Measurements from ENCODE around the gene ZNF70. TPM values are rescaled to one million over a fixed set of nuclear protein-coding genes. Genes with fewer than 3 reads are reported as not detected.

The ZNF70 gene
- total RNA-seq, 4 donors from 2014 or later: 3.1 to 6.5 (median 5.4) TPM

DNA sequence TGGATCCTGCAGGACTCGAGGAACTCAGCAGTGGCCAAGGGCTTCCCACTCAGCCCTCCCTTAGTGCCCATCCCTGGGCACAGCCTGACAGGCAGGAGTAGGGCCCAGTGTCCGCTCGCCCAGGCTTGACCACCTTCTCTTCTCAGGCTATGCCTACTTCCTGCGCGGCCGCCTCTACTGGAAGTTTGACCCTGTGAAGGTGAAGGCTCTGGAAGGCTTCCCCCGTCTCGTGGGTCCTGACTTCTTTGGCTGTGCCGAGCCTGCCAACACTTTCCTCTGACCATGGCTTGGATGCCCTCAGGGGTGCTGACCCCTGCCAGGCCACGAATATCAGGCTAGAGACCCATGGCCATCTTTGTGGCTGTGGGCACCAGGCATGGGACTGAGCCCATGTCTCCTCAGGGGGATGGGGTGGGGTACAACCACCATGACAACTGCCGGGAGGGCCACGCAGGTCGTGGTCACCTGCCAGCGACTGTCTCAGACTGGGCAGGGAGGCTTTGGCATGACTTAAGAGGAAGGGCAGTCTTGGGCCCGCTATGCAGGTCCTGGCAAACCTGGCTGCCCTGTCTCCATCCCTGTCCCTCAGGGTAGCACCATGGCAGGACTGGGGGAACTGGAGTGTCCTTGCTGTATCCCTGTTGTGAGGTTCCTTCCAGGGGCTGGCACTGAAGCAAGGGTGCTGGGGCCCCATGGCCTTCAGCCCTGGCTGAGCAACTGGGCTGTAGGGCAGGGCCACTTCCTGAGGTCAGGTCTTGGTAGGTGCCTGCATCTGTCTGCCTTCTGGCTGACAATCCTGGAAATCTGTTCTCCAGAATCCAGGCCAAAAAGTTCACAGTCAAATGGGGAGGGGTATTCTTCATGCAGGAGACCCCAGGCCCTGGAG lies 32.6 kb upstream of the ZNF70 start:
- no peak for TF ChIP-seq POLR2AphosphoS5 (IDR thresholded peaks at IDR 0.05)
- no peak for TF ChIP-seq POLR2A (IDR thresholded peaks at IDR 0.05; ENCODE audit: low read depth)
- TF ChIP-seq EP300 (IDR thresholded peaks at IDR 0.05): no peak
- TF ChIP-seq, protein P1, sequence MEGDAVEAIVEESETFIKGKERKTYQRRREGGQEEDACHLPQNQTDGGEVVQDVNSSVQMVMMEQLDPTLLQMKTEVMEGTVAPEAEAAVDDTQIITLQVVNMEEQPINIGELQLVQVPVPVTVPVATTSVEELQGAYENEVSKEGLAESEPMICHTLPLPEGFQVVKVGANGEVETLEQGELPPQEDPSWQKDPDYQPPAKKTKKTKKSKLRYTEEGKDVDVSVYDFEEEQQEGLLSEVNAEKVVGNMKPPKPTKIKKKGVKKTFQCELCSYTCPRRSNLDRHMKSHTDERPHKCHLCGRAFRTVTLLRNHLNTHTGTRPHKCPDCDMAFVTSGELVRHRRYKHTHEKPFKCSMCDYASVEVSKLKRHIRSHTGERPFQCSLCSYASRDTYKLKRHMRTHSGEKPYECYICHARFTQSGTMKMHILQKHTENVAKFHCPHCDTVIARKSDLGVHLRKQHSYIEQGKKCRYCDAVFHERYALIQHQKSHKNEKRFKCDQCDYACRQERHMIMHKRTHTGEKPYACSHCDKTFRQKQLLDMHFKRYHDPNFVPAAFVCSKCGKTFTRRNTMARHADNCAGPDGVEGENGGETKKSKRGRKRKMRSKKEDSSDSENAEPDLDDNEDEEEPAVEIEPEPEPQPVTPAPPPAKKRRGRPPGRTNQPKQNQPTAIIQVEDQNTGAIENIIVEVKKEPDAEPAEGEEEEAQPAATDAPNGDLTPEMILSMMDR (IDR thresholded peaks at IDR 0.05): no peak
- intact Hi-C loops (cut with DNase I): no loop called here
- Histone ChIP-seq H3K4me3 (no peak overlapping the region), H3K36me3 (peaks cover 0 to 19% (median 1%) of the 10 kb centered on the region in 4 donors), H3K27me3 (no peaks in the 10 kb centered on the region), H3K9me3 (no peaks in the 10 kb centered on the region), H3K4me1 (peaks cover 14 to 43% (median 37%) of the 10 kb centered on the region in 4 donors), H3K27ac (replicated peaks in 1 of 4) (peak overlapping the region in 1 of 4 donors; percentile 39)
- 90% methylated on average over 7 of the region's 15 CpGs for WGBS
- DNase-seq (ENCODE audit: extremely low spot score): no peak

DNA sequence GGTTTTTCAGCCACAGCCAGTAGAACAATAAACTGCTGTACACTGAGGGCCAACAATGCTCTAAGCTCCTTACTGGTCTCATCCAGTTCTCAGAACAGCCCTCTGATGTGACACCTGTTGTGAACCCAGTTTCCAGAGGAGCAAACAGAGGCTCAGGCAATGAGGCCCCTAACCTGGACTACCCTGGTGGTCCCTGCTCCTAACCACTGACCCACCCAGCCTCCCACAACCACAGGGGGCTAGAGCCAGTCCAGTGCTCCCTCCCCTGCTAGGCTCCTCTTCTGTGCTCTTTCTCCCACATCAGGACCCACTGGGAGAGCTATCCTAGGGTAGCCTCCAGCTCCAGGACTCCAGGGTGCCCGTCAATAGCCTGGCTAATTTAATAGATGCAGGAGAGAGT lies 31.8 kb upstream of the ZNF70 start:
- intact Hi-C loops (cut with DNase I): no loop called here
- 100% methylated on average over 1 of the region's 1 CpG for WGBS
- Histone ChIP-seq H3K4me3 (no peak overlapping the region), H3K4me1 (peaks cover 12 to 42% (median 36%) of the 10 kb centered on the region in 4 donors), H3K9me3 (no peaks in the 10 kb centered on the region), H3K27ac (replicated peaks in 1 of 4) (no peak overlapping the region), H3K27me3 (no peaks in the 10 kb centered on the region), H3K36me3 (peaks cover 0 to 19% (median 1%) of the 10 kb centered on the region in 4 donors)
- TF ChIP-seq POLR2A (IDR thresholded peaks at IDR 0.05; ENCODE audit: low read depth) (no peak), EP300 (IDR thresholded peaks at IDR 0.05) (no peak)
- TF ChIP-seq, protein P1 (IDR thresholded peaks at IDR 0.05): no peak
- DNase-seq (ENCODE audit: extremely low spot score): no peak

DNA sequence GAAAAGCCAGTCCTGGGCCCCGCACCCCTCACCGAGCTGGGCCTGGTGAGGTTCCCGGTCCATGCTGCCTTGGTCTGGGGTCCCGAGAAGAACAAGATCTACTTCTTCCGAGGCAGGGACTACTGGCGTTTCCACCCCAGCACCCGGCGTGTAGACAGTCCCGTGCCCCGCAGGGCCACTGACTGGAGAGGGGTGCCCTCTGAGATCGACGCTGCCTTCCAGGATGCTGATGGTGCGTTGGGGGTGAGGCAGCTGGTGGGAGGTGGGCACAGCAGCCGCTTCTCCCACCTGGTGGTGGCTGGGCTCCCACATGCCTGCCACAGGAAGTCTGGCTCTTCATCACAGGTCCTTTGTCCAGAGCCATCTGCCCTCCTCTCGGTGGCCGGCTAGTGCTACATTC lies 31.3 kb upstream of the ZNF70 start:
- Histone ChIP-seq H3K4me3 (no peak overlapping the region), H3K4me1 (peaks cover 14 to 44% (median 37%) of the 10 kb centered on the region in 4 donors), H3K36me3 (peaks cover 0 to 19% (median 1%) of the 10 kb centered on the region in 4 donors), H3K27ac (replicated peaks in 1 of 4) (no peak overlapping the region), H3K27me3 (no peaks in the 10 kb centered on the region), H3K9me3 (no peaks in the 10 kb centered on the region)
- no peak for DNase-seq (ENCODE audit: extremely low spot score)
- intact Hi-C loops (cut with DNase I): no loop called here
- TF ChIP-seq EP300 (IDR thresholded peaks at IDR 0.05) (no peak), POLR2A (IDR thresholded peaks at IDR 0.05; ENCODE audit: low read depth) (no peak), POLR2AphosphoS5 (IDR thresholded peaks at IDR 0.05) (no peak)
- TF ChIP-seq, protein P1 (IDR thresholded peaks at IDR 0.05): no peak
- 94% methylated on average over 6 of the region's 16 CpGs for WGBS

DNA sequence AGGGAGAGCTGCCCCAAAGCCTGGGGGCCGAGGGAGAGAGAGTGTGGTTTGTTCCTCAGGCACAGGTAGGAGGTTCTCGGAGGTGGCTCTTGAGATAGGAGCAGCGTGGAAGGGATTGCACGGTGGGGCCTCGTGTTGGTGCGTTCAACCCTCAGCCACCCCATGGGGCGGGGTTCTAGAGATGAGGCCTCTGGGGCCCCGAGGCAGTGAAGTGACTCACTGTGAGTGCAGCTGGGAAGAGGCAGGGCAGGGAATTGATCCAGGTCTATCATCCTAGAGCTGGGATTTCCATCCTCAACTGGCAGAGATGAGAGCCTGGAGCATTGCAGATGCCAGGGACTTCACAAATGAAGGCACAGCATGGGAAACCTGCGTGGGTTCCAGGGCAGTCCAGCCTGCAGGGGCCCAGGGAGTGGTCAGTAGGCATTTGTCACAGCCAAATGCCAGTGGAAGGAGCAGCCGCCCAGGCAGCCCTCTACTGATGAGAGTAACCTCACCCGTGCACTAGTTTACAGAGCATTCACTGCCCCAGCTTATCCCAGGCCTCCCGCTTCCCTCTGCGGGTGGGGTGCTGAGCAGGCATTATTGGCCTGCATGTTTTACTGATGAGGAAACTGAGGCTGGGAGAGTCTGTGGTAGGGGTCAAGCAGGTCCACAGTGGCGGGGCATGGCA lies 30.7 kb upstream of the ZNF70 start:
- TF ChIP-seq POLR2A (IDR thresholded peaks at IDR 0.05; ENCODE audit: low read depth): no peak
- TF ChIP-seq EP300 (IDR thresholded peaks at IDR 0.05): no peak
- TF ChIP-seq POLR2AphosphoS5 (IDR thresholded peaks at IDR 0.05): no peak
- TF ChIP-seq, protein P1 (IDR thresholded peaks at IDR 0.05): no peak
- H3K4me1 ChIP-seq: peaks cover 14 to 45% (median 39%) of the 10 kb centered on the region in 4 donors
- H3K4me3 ChIP-seq: no peak overlapping the region
- intact Hi-C loops (cut with DNase I): no loop called here
- no peak overlapping the region for H3K27ac ChIP-seq (replicated peaks in 1 of 4)
- no peaks in the 10 kb centered on the region for H3K27me3 ChIP-seq
- no peak for DNase-seq (ENCODE audit: extremely low spot score)
- no peaks in the 10 kb centered on the region for H3K9me3 ChIP-seq
- peaks cover 0 to 19% (median 1%) of the 10 kb centered on the region in 4 donors for H3K36me3 ChIP-seq
- WGBS: 75% methylated on average over 10 of the region's 14 CpGs
